HepG2 (cell line): ENCODE results near the gene MAGI1. TPM values are rescaled to one million over a fixed set of nuclear protein-coding genes. Genes with fewer than 3 reads are reported as not detected.

Source experiments
- ARID2 ChIP-seq: sonication (generic); formaldehyde crosslinking; IDR thresholded peaks from 2 replicates; pipeline ENCODE4 v1.8.1; 2022; ENCODE audit warnings: mild to moderate bottlenecking, missing genetic modification reagents, borderline replicate concordance
- ARID5B ChIP-seq: IDR thresholded peaks from 2 replicates; pipeline ENCODE4 v1.4.0; 2020; ENCODE audit warnings: mild to moderate bottlenecking, missing genetic modification reagents
- DMAP1 ChIP-seq: IDR thresholded peaks from 2 replicates; pipeline ENCODE4 v1.6.1; 2016
- FOXK1 ChIP-seq: sonication (generic); formaldehyde crosslinking; IDR thresholded peaks from 2 replicates; pipeline ENCODE4 v1.4.0; 2020; ENCODE audit warnings: low read depth, missing genetic modification reagents, borderline replicate concordance
- GTF2F1 ChIP-seq: fragments of 150-350 bp; IDR thresholded peaks from 2 replicates; pipeline ENCODE4 v1.6.1; 2014; ENCODE audit warnings: low read length
- GZF1 ChIP-seq: sonication (generic); formaldehyde crosslinking; IDR thresholded peaks from 2 replicates; pipeline ENCODE4 v1.5.1; 2020; ENCODE audit warnings: mild to moderate bottlenecking, missing genetic modification reagents
- HNRNPK ChIP-seq: fragments of 200-400 bp; formaldehyde crosslinking; IDR thresholded peaks from 2 replicates; pipeline ENCODE4 v1.6.1; 2018; ENCODE audit warnings: low read length, low read depth, moderate library complexity, mild to moderate bottlenecking; ENCODE audit not compliant: poor library complexity, severe bottlenecking
- KDM5A ChIP-seq: fragments of 200-600 bp; sonication (generic); IDR thresholded peaks from 2 replicates; pipeline ENCODE4 v1.7.0; 2018; ENCODE audit warnings: antibody characterized with exemption, mild to moderate bottlenecking, low read length, borderline replicate concordance
- MYPOP ChIP-seq: sonication (generic); formaldehyde crosslinking; IDR thresholded peaks from 2 replicates; pipeline ENCODE4 v1.8.1; 2023; ENCODE audit warnings: mild to moderate bottlenecking, moderate library complexity, missing genetic modification reagents
- NAIF1 ChIP-seq: sonication (generic); formaldehyde crosslinking; IDR thresholded peaks from 2 replicates; pipeline ENCODE4 v1.5.0; 2020; ENCODE audit warnings: mild to moderate bottlenecking, missing genetic modification reagents, borderline replicate concordance
- NR2F2 ChIP-seq: IDR thresholded peaks from 2 replicates; pipeline ENCODE4 v1.6.1; 2012; ENCODE audit warnings: low read depth, inconsistent platforms, borderline replicate concordance
- TOE1 ChIP-seq: sonication (generic); formaldehyde crosslinking; IDR thresholded peaks from 2 replicates; pipeline ENCODE4 v1.4.0; 2020; ENCODE audit warnings: mild to moderate bottlenecking, missing genetic modification reagents
- U2AF2 ChIP-seq: fragments of 200-400 bp; formaldehyde crosslinking; IDR thresholded peaks from 2 replicates; pipeline ENCODE4 v1.6.1; 2017; ENCODE audit warnings: low read depth, mild to moderate bottlenecking, low read length
- ZEB1 ChIP-seq: IDR thresholded peaks from 2 replicates; pipeline ENCODE4 v1.6.1; 2012; ENCODE audit warnings: mild to moderate bottlenecking, low read depth, inconsistent platforms; ENCODE audit not compliant: insufficient replicate concordance
- ZNF138 ChIP-seq: sonication (generic); formaldehyde crosslinking; IDR thresholded peaks from 2 replicates; pipeline ENCODE4 v1.5.0; 2020; ENCODE audit warnings: mild to moderate bottlenecking, low read depth, missing genetic modification reagents
- ZNF44 ChIP-seq: sonication (generic); formaldehyde crosslinking; IDR thresholded peaks from 2 replicates; pipeline ENCODE4 v1.5.1; 2020; ENCODE audit warnings: mild to moderate bottlenecking, missing genetic modification reagents
- ZNF713 ChIP-seq: sonication (generic); formaldehyde crosslinking; IDR thresholded peaks from 2 replicates; pipeline ENCODE4 v1.4.0; 2020; ENCODE audit warnings: mild to moderate bottlenecking, missing genetic modification reagents
- ZNF768 ChIP-seq: sonication (generic); formaldehyde crosslinking; IDR thresholded peaks from 2 replicates; pipeline ENCODE4 v1.4.0; 2020; ENCODE audit warnings: missing genetic modification reagents
- ZNF839 ChIP-seq: sonication (generic); formaldehyde crosslinking; IDR thresholded peaks from 2 replicates; pipeline ENCODE4 v1.4.0; 2020; ENCODE audit warnings: missing genetic modification reagents, mild to moderate bottlenecking, borderline replicate concordance
- polyA plus RNA-seq, 8 experiments: library from polyadenylated mRNA; depleted of rRNA in 3 of 8; stranded (reverse) in 7 of 8; unstranded in 1 of 8; fragments of >200 nt; fragmentation: Illumina TruSeq in 4 of 8; extraction: Trizol in 4 of 8; gene quantifications; 2 replicates each; pipeline versions ENCODE4 v1.2.1 to v1.2.3, GENCODE V29; 2011 to 2016; ENCODE audit warnings: low read depth in 4 of 8, missing spikeins in 1 of 8, mixed read lengths in 1 of 8; ENCODE audit not compliant: insufficient read depth in 1 of 8
- total RNA-seq, 5 experiments: library from RNA; depleted of rRNA; stranded (reverse); fragments of >200 nt; fragmentation: Illumina TruSeq; extraction: Trizol; gene quantifications; 2 replicates each; pipeline ENCODE4 v1.2.3, GENCODE V29; 2016; ENCODE audit warnings: low read depth in 1 of 5
- TF ChIP-seq, protein P1 (sequence below): sonication (generic); formaldehyde crosslinking; IDR thresholded peaks from 2 replicates; pipeline ENCODE4 v1.9.0; 2022; ENCODE audit warnings: missing genetic modification reagents, mild to moderate bottlenecking, borderline replicate concordance

Gene MAGI1
- total and polyA plus RNA-seq, 2 of the 13 experiments (the other 11 are each of a cell fraction or from before 2014, with no cell fraction given) = 22.2 to 26.0 TPM

GRCh38 chr3:66038726-66039589 is at the start of gene MAGI1 (continued):
- TF ChIP-seq, protein P1, sequence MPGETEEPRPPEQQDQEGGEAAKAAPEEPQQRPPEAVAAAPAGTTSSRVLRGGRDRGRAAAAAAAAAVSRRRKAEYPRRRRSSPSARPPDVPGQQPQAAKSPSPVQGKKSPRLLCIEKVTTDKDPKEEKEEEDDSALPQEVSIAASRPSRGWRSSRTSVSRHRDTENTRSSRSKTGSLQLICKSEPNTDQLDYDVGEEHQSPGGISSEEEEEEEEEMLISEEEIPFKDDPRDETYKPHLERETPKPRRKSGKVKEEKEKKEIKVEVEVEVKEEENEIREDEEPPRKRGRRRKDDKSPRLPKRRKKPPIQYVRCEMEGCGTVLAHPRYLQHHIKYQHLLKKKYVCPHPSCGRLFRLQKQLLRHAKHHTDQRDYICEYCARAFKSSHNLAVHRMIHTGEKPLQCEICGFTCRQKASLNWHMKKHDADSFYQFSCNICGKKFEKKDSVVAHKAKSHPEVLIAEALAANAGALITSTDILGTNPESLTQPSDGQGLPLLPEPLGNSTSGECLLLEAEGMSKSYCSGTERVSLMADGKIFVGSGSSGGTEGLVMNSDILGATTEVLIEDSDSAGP (CRISPR knock-in tag) = peak; percentile 99
- 0 out of 2 replicates have a peak, but pooled peaks have one; percentile 36 for TF ChIP-seq DMAP1 (CRISPR knock-in tag)
- TF ChIP-seq HNRNPK = peak; percentile 84
- TF ChIP-seq NAIF1 (CRISPR knock-in tag) = 0 out of 2 replicates have a peak, but pooled peaks have one; percentile 75
- 0 out of 2 replicates have a peak, but pooled peaks have one; percentile 44 for TF ChIP-seq ZNF138 (CRISPR knock-in tag)
- TF ChIP-seq ARID2 (CRISPR knock-in tag) = peak; percentile 91
- no peak for TF ChIP-seq TOE1
- no peak for TF ChIP-seq ZNF839
- no peak for TF ChIP-seq GZF1 (CRISPR knock-in tag)
- TF ChIP-seq ZEB1 = peak; percentile 56
- no peak for TF ChIP-seq ZNF44 (CRISPR knock-in tag)
- TF ChIP-seq KDM5A = peak; percentile 42; the same call in 1 of the 2 replicates
- TF ChIP-seq U2AF2 = no peak
- TF ChIP-seq ZNF768 = 0 out of 2 replicates have a peak, but pooled peaks have one; percentile 38
- TF ChIP-seq MYPOP = peak; percentile 52; the same call in 1 of the 2 replicates
- TF ChIP-seq ZNF713 (CRISPR knock-in tag) = no peak
- TF ChIP-seq NR2F2 = peak; percentile 14; the same call in 1 of the 2 replicates
- TF ChIP-seq GTF2F1 = no peak
- 0 out of 2 replicates have a peak, but pooled peaks have one; percentile 1 for TF ChIP-seq ARID5B
- peak; percentile 42; the same call in 1 of the 2 replicates for TF ChIP-seq FOXK1 (CRISPR knock-in tag)
